Keratinocyte (primary cell): ENCODE data around the gene CHN2.

Source experiments
- EZH2 ChIP-seq: IDR thresholded peaks from one replicate; pipeline ENCODE4 v1.6.1; 2012; ENCODE audit warnings: inconsistent platforms, mild to moderate bottlenecking, low read length, moderate library complexity
- TF ChIP-seq, protein P1 (sequence below), 3 experiments: IDR thresholded peaks in 1 of 3; conservative IDR thresholded peaks in 1 of 3; optimal IDR thresholded peaks in 1 of 3; 2 replicates in 2 of 3; 3 replicates in 1 of 3; pipeline versions ENCODE3 to v1.5.1; 2011; ENCODE audit warnings: low read length in 3 of 3, mild to moderate bottlenecking in 3 of 3, moderate library complexity in 2 of 3, control low read depth in 1 of 3, inconsistent platforms in 1 of 3; ENCODE audit not compliant: insufficient read depth in 2 of 3; ENCODE audit errors: extremely low read depth in 1 of 3

DNA sequence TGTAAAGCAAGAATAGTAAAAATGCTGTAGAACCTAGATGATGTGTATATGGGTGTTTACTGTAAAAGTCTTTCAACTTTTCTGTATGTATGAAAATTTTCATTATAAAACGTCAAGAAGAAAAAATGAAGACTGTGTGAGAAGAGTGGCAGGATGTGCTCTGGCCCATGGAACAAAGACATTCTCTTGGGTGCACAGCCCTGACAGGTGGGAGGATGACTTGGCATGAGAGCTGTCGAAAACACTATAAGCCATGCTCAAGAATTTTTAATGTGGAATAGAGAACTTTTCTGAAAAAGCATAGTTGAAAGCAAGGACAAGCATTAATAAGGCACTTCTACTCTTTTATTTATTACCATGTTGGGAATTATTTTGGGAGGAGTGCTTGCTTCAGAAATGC is 185.0 kb downstream of the CHN2 start:
- TF ChIP-seq, protein P1, sequence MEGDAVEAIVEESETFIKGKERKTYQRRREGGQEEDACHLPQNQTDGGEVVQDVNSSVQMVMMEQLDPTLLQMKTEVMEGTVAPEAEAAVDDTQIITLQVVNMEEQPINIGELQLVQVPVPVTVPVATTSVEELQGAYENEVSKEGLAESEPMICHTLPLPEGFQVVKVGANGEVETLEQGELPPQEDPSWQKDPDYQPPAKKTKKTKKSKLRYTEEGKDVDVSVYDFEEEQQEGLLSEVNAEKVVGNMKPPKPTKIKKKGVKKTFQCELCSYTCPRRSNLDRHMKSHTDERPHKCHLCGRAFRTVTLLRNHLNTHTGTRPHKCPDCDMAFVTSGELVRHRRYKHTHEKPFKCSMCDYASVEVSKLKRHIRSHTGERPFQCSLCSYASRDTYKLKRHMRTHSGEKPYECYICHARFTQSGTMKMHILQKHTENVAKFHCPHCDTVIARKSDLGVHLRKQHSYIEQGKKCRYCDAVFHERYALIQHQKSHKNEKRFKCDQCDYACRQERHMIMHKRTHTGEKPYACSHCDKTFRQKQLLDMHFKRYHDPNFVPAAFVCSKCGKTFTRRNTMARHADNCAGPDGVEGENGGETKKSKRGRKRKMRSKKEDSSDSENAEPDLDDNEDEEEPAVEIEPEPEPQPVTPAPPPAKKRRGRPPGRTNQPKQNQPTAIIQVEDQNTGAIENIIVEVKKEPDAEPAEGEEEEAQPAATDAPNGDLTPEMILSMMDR (optimal IDR thresholded peaks at IDR 0.05 in 1 of 3, IDR thresholded peaks at IDR 0.05 in 1 of 3, conservative IDR thresholded peaks at IDR 0.05 in 1 of 3; ENCODE audit: extremely low read depth in 1 of 3, insufficient read depth in 2 of 3, low read length in 3 of 3): no peak
- TF ChIP-seq EZH2: no peak
